Mesenchymal stem cell (in vitro differentiated cells and primary cell): Measurements from ENCODE around the gene XK.

ENCODE experiments used
- DNase-seq: peaks from one replicate; pipeline ENCODE4 v3.0.0-alpha.2; 2013
- H2AFZ ChIP-seq: one replicate; pipeline ENCODE4 v1.6.1; 2013; ENCODE audit warnings: low read depth, mild to moderate bottlenecking, control low read depth, inconsistent platforms, low read length, moderate library complexity
- H2AK5ac ChIP-seq: 2 replicates; pipeline ENCODE4 v1.6.1; 2013; ENCODE audit warnings: low read length, moderate library complexity, mild to moderate bottlenecking, inconsistent platforms; ENCODE audit not compliant: severe bottlenecking
- H2BK120ac ChIP-seq: one replicate; pipeline ENCODE4 v1.6.1; 2013; ENCODE audit warnings: low read depth, mild to moderate bottlenecking, inconsistent platforms, low read length, moderate library complexity
- H2BK12ac ChIP-seq, 2 experiments: one replicate each; pipeline ENCODE4 v1.6.1; 2013; ENCODE audit warnings: inconsistent platforms in 2 of 2, low read length in 2 of 2, mild to moderate bottlenecking in 2 of 2, moderate library complexity in 2 of 2, control low read depth in 1 of 2
- H2BK15ac ChIP-seq: one replicate; pipeline ENCODE4 v1.6.1; 2013; ENCODE audit warnings: mild to moderate bottlenecking, low read depth, inconsistent platforms; ENCODE audit not compliant: poor library complexity, severe bottlenecking
- H2BK5ac ChIP-seq: 2 replicates; pipeline ENCODE4 v1.6.1; 2013; ENCODE audit warnings: low read depth, mild to moderate bottlenecking, low read length, control low read depth, inconsistent platforms; ENCODE audit not compliant: poor library complexity, severe bottlenecking
- H3K14ac ChIP-seq, 2 experiments: one replicate each; pipeline ENCODE4 v1.6.1; 2013; ENCODE audit warnings: inconsistent platforms in 2 of 2, low read length in 2 of 2, control low read depth in 1 of 2, mild to moderate bottlenecking in 1 of 2, moderate library complexity in 1 of 2
- H3K18ac ChIP-seq, 2 experiments: one replicate each; pipeline ENCODE4 v1.6.1; 2013; ENCODE audit warnings: inconsistent platforms in 2 of 2, low read length in 2 of 2, control low read depth in 1 of 2, low read depth in 1 of 2, mild to moderate bottlenecking in 1 of 2
- H3K23ac ChIP-seq, 2 experiments: one replicate each; pipeline ENCODE4 v1.6.1; 2013; ENCODE audit warnings: inconsistent platforms in 2 of 2, low read length in 2 of 2, mild to moderate bottlenecking in 2 of 2, moderate library complexity in 2 of 2, control low read depth in 1 of 2
- H3K27ac ChIP-seq: 2 replicates; pipeline ENCODE4 v1.5.1; 2013; ENCODE audit warnings: mild to moderate bottlenecking, moderate library complexity, low read length, control low read depth, inconsistent platforms; ENCODE audit not compliant: poor library complexity, severe bottlenecking
- H3K27me3 ChIP-seq, 2 experiments: 2 replicates each; pipeline versions ENCODE4 v1.6.1 to v1.7.0; 2013; ENCODE audit warnings: low read length in 2 of 2, mild to moderate bottlenecking in 2 of 2, moderate library complexity in 2 of 2, control low read depth in 1 of 2, inconsistent platforms in 1 of 2; ENCODE audit not compliant: control insufficient read depth in 1 of 2, insufficient read depth in 1 of 2
- H3K36me3 ChIP-seq, 2 experiments: 2 replicates each; pipeline versions ENCODE4 v1.6.1 to v1.7.0; 2013; ENCODE audit warnings: low read length in 2 of 2, control low read depth in 1 of 2, inconsistent platforms in 1 of 2, low read depth in 1 of 2, mild to moderate bottlenecking in 1 of 2; ENCODE audit not compliant: insufficient read depth in 2 of 2, control insufficient read depth in 1 of 2
- H3K4ac ChIP-seq, 2 experiments: one replicate each; pipeline ENCODE4 v1.6.1; 2013; ENCODE audit warnings: inconsistent platforms in 2 of 2, low read length in 2 of 2, mild to moderate bottlenecking in 2 of 2, moderate library complexity in 2 of 2, control low read depth in 1 of 2, low read depth in 1 of 2
- H3K4me1 ChIP-seq: 2 replicates; pipeline ENCODE4 v1.6.1; 2013; ENCODE audit warnings: low read depth, low read length, control low read depth; ENCODE audit not compliant: control insufficient read depth, insufficient read depth
- H3K4me2 ChIP-seq: 2 replicates; pipeline ENCODE4 v1.6.1; 2013; ENCODE audit warnings: low read length, mild to moderate bottlenecking, inconsistent platforms; ENCODE audit not compliant: poor library complexity, severe bottlenecking
- H3K4me3 ChIP-seq, 2 experiments: 2 replicates each; pipeline versions ENCODE4 v1.5.1 to v1.7.0; 2013; ENCODE audit warnings: low read length in 2 of 2, mild to moderate bottlenecking in 2 of 2, control low read depth in 1 of 2, low read depth in 1 of 2; ENCODE audit not compliant: insufficient read depth in 1 of 2
- H3K79me1 ChIP-seq: replicated peaks from 2 replicates; pipeline ENCODE4 v1.6.1; 2013; ENCODE audit warnings: mild to moderate bottlenecking, control low read depth, low read length, inconsistent platforms; ENCODE audit not compliant: poor library complexity, severe bottlenecking
- H3K9ac ChIP-seq: 2 replicates; pipeline ENCODE4 v1.7.0; 2013; ENCODE audit warnings: mild to moderate bottlenecking, low read length, moderate library complexity
- H3K9me3 ChIP-seq: 2 replicates; pipeline ENCODE4 v1.7.0; 2013; ENCODE audit warnings: mild to moderate bottlenecking, low read length; ENCODE audit not compliant: control insufficient read depth
- H4K8ac ChIP-seq: one replicate; pipeline ENCODE4 v1.6.1; 2013; ENCODE audit warnings: inconsistent platforms, mild to moderate bottlenecking, low read length, moderate library complexity
- H4K91ac ChIP-seq: one replicate; pipeline ENCODE4 v1.6.1; 2013; ENCODE audit warnings: mild to moderate bottlenecking, low read length, inconsistent platforms
- WGBS: methylation state at CpG from one replicate; pipeline ENCODE4 v1.1.7; 2013; ENCODE audit warnings: mixed read lengths; 5-methylcytosine and 5-hydroxymethylcytosine counted together

The XK gene

DNA sequence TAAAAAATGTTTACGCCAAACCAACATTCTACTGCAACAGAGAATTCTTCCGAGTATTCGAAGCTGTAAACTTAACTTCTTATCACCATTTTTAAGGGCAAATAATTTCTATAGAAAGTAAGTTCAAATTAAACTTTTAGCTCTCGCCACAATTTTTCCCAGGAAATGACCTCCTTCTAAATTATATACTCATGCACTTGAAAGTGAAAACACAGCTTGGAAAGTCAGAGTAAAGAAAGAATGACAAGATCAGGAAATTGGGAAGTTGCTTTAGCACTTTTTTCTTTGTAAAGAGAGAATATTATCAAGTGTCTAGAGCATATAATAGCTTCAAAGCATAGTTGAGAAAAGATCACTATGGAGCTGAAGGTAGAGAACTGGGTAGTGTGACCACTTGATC lies 95.5 kb downstream of the XK start:
- Histone ChIP-seq H2AK5ac (no peak overlapping the region), H2BK120ac (no peak overlapping the region), H2AFZ (no peak overlapping the region), H2BK5ac (no peak overlapping the region), H3K27me3 (peaks cover 0 to 10% of the 10 kb centered on the region in 2 experiments), H3K9me3 (no peaks in the 10 kb centered on the region), H3K9ac (no peak overlapping the region), H2BK12ac (no peak overlapping the region), H3K4me1 (no peaks in the 10 kb centered on the region), H4K8ac (no peak overlapping the region), H3K79me1 (no peaks in the 10 kb centered on the region), H3K4me2 (no peak overlapping the region), H3K14ac (no peak overlapping the region), H3K4ac (no peak overlapping the region), H2BK15ac (no peak overlapping the region), H3K23ac (no peak overlapping the region), H3K18ac (no peak overlapping the region), H3K4me3 (no peak overlapping the region), H3K36me3 (no peaks in the 10 kb centered on the region), H3K27ac (no peak overlapping the region), H4K91ac (no peak overlapping the region)
- no CpG with 5 or more reads among the region's 4 CpGs for WGBS
- DNase-seq, result no peak
